Mesendoderm (in vitro differentiated cells): Measurements from ENCODE around the gene DELE1.

ENCODE experiments used
- DNase-seq: peaks from one replicate; pipeline ENCODE4 v3.0.0; 2013
- H2AK5ac ChIP-seq: 2 replicates; pipeline ENCODE4 v1.6.1; 2013; ENCODE audit warnings: low read length, inconsistent platforms
- H2BK120ac ChIP-seq: 2 replicates; pipeline ENCODE4 v1.6.1; 2013; ENCODE audit warnings: low read depth, mild to moderate bottlenecking, low read length, moderate library complexity, mixed read lengths
- H2BK15ac ChIP-seq: replicated peaks from 2 replicates; pipeline ENCODE4 v1.6.1; 2013; ENCODE audit warnings: low read depth, mild to moderate bottlenecking, moderate library complexity
- H2BK5ac ChIP-seq: 2 replicates; pipeline ENCODE4 v1.6.1; 2013; ENCODE audit warnings: low read length, inconsistent platforms
- H3K18ac ChIP-seq: 2 replicates; pipeline ENCODE4 v1.6.1; 2013; ENCODE audit warnings: mild to moderate bottlenecking, low read length, mixed read lengths
- H3K23ac ChIP-seq: one replicate; pipeline ENCODE4 v1.6.1; 2013; ENCODE audit warnings: low read length
- H3K27ac ChIP-seq: 2 replicates; pipeline ENCODE4 v1.5.1; 2013; ENCODE audit warnings: low read depth, mild to moderate bottlenecking, inconsistent platforms, low read length, moderate library complexity
- H3K27me3 ChIP-seq: 2 replicates; pipeline ENCODE4 v1.6.1; 2013; ENCODE audit warnings: low read length, control low read depth, mild to moderate bottlenecking, inconsistent platforms; ENCODE audit not compliant: insufficient read depth, poor library complexity
- H3K36me3 ChIP-seq: 2 replicates; pipeline ENCODE4 v1.6.1; 2013; ENCODE audit warnings: low read length, inconsistent platforms; ENCODE audit not compliant: control insufficient read depth, insufficient read depth
- H3K4ac ChIP-seq: one replicate; pipeline ENCODE4 v1.6.1; 2013; ENCODE audit warnings: low read depth, mild to moderate bottlenecking, low read length, moderate library complexity
- H3K4me1 ChIP-seq: 2 replicates; pipeline ENCODE4 v1.6.1; 2013; ENCODE audit warnings: low read depth, low read length, inconsistent platforms; ENCODE audit not compliant: control insufficient read depth
- H3K4me2 ChIP-seq: 2 replicates; pipeline ENCODE4 v1.6.1; 2013; ENCODE audit warnings: low read length
- H3K4me3 ChIP-seq: 2 replicates; pipeline ENCODE4 v1.5.1; 2013; ENCODE audit warnings: mild to moderate bottlenecking, low read length
- H3K56ac ChIP-seq: one replicate; pipeline ENCODE4 v1.6.1; 2013; ENCODE audit warnings: low read length
- H3K79me1 ChIP-seq: 2 replicates; pipeline ENCODE4 v1.6.1; 2013; ENCODE audit warnings: low read length, inconsistent platforms
- H3K79me2 ChIP-seq: 2 replicates; pipeline ENCODE4 v1.6.1; 2013; ENCODE audit warnings: mild to moderate bottlenecking, low read length; ENCODE audit not compliant: control insufficient read depth, insufficient read depth
- H3K9ac ChIP-seq: 2 replicates; pipeline ENCODE4 v1.6.1; 2013; ENCODE audit warnings: low read length, inconsistent platforms
- H4K5ac ChIP-seq: one replicate; pipeline ENCODE4 v1.6.1; 2013; ENCODE audit warnings: low read length
- H4K8ac ChIP-seq: one replicate; pipeline ENCODE4 v1.6.1; 2013; ENCODE audit warnings: low read depth, mild to moderate bottlenecking, control low read depth, low read length, moderate library complexity
- WGBS: extraction: QIAGEN DNeasy Blood & Tissue Kit; methylation state at CpG from one replicate; pipeline ENCODE4 v1.1.7; 2013; ENCODE audit warnings: low lambda C conversion rate, missing lambda C conversion rate; ENCODE audit not compliant: insufficient coverage; ENCODE audit errors: extremely low coverage; 5-methylcytosine and 5-hydroxymethylcytosine counted together

Gene DELE1

GRCh38 chr5:141926434-141926833, 2.8 kb downstream of the DELE1 start:
- H3K27me3 ChIP-seq: no peaks in the 10 kb centered on the region
- H3K79me1 ChIP-seq: peaks cover 13% of the 10 kb centered on the region
- H4K8ac ChIP-seq: no peak overlapping the region
- no peak overlapping the region for H4K5ac ChIP-seq
- no peak overlapping the region for H3K23ac ChIP-seq
- no peak overlapping the region for H2BK5ac ChIP-seq
- H3K4me2 ChIP-seq: no peak overlapping the region
- no peak overlapping the region for H3K27ac ChIP-seq
- no peak overlapping the region for H3K4ac ChIP-seq
- no peak overlapping the region for H2AK5ac ChIP-seq
- no peak overlapping the region for H3K56ac ChIP-seq
- peaks cover 2% of the 10 kb centered on the region for H3K79me2 ChIP-seq
- no peak overlapping the region for H3K4me3 ChIP-seq
- peaks cover 4% of the 10 kb centered on the region for H3K4me1 ChIP-seq
- H2BK120ac ChIP-seq: no peak overlapping the region
- no peak for DNase-seq
- H3K18ac ChIP-seq: no peak overlapping the region
- H3K9ac ChIP-seq: no peak overlapping the region
- no peak overlapping the region for H2BK15ac ChIP-seq
- WGBS: no CpG with 5 or more reads among the region's 2 CpGs
- H3K36me3 ChIP-seq: peaks cover 22% of the 10 kb centered on the region

- Histone ChIP-seq H4K8ac (no peak overlapping the region), H3K18ac (no peak overlapping the region), H3K27me3 (no peaks in the 10 kb centered on the region), H3K56ac (no peak overlapping the region), H3K4me1 (peaks cover 4% of the 10 kb centered on the region), H3K79me2 (peaks cover 2% of the 10 kb centered on the region), H3K27ac (no peak overlapping the region), H4K5ac (no peak overlapping the region), H3K9ac (no peak overlapping the region), H3K4me2 (no peak overlapping the region), H3K36me3 (peaks cover 26% of the 10 kb centered on the region), H3K23ac (no peak overlapping the region), H2BK15ac (no peak overlapping the region), H3K4me3 (no peak overlapping the region), H3K79me1 (peaks cover 12% of the 10 kb centered on the region), H2BK5ac (no peak overlapping the region), H2BK120ac (no peak overlapping the region), H2AK5ac (no peak overlapping the region), H3K4ac (no peak overlapping the region)
- no peak for DNase-seq
- no CpG with 5 or more reads among the region's 8 CpGs for WGBS
Observed at GRCh38 chr5:141928051-141928450, 4.4 kb downstream of the DELE1 start.

GRCh38 chr5:141929398-141930058, 5.9 kb downstream of the DELE1 start:
- H3K4me2 ChIP-seq: no peak overlapping the region
- H2BK5ac ChIP-seq: no peak overlapping the region
- no peak overlapping the region for H3K4ac ChIP-seq
- H3K27ac ChIP-seq: no peak overlapping the region
- H3K79me2 ChIP-seq: peaks cover under 1% of the 10 kb centered on the region
- H3K36me3 ChIP-seq: peaks cover 32% of the 10 kb centered on the region
- WGBS: no CpG with 5 or more reads among the region's 19 CpGs
- no peaks in the 10 kb centered on the region for H3K4me1 ChIP-seq
- peaks cover 7% of the 10 kb centered on the region for H3K79me1 ChIP-seq
- H3K18ac ChIP-seq: no peak overlapping the region
- no peak overlapping the region for H3K23ac ChIP-seq
- no peak overlapping the region for H2AK5ac ChIP-seq
- no peaks in the 10 kb centered on the region for H3K27me3 ChIP-seq
- no peak overlapping the region for H3K9ac ChIP-seq
- DNase-seq: no peak
- no peak overlapping the region for H3K56ac ChIP-seq
- H3K4me3 ChIP-seq: no peak overlapping the region
- no peak overlapping the region for H2BK120ac ChIP-seq
- H4K8ac ChIP-seq: no peak overlapping the region
- H4K5ac ChIP-seq: no peak overlapping the region
- no peak overlapping the region for H2BK15ac ChIP-seq

GRCh38 chr5:141931694-141932093, 8.0 kb downstream of the DELE1 start:
- no peak overlapping the region for H3K56ac ChIP-seq
- H2BK5ac ChIP-seq: no peak overlapping the region
- no peaks in the 10 kb centered on the region for H3K79me2 ChIP-seq
- no peak overlapping the region for H3K4ac ChIP-seq
- H3K9ac ChIP-seq: no peak overlapping the region
- H4K5ac ChIP-seq: no peak overlapping the region
- no peaks in the 10 kb centered on the region for H3K27me3 ChIP-seq
- H3K23ac ChIP-seq: no peak overlapping the region
- H3K79me1 ChIP-seq: peaks cover 1% of the 10 kb centered on the region
- H2AK5ac ChIP-seq: no peak overlapping the region
- no peak for DNase-seq
- H2BK120ac ChIP-seq: no peak overlapping the region
- no CpG with 5 or more reads among the region's 5 CpGs for WGBS
- H2BK15ac ChIP-seq: no peak overlapping the region
- H3K36me3 ChIP-seq: peaks cover 33% of the 10 kb centered on the region
- H4K8ac ChIP-seq: no peak overlapping the region
- H3K4me1 ChIP-seq: no peaks in the 10 kb centered on the region
- no peak overlapping the region for H3K4me2 ChIP-seq
- no peak overlapping the region for H3K18ac ChIP-seq
- H3K4me3 ChIP-seq: no peak overlapping the region
- no peak overlapping the region for H3K27ac ChIP-seq

GRCh38 chr5:141933151-141933550, 9.5 kb downstream of the DELE1 start:
- H2BK15ac ChIP-seq: no peak overlapping the region
- no peak overlapping the region for H2AK5ac ChIP-seq
- no CpG with 5 or more reads among the region's 7 CpGs for WGBS
- H4K8ac ChIP-seq: no peak overlapping the region
- H3K4me2 ChIP-seq: no peak overlapping the region
- no peak overlapping the region for H2BK120ac ChIP-seq
- H3K9ac ChIP-seq: no peak overlapping the region
- no peak overlapping the region for H3K27ac ChIP-seq
- H3K4me3 ChIP-seq: no peak overlapping the region
- H4K5ac ChIP-seq: no peak overlapping the region
- H3K79me2 ChIP-seq: no peaks in the 10 kb centered on the region
- H3K4ac ChIP-seq: no peak overlapping the region
- H2BK5ac ChIP-seq: no peak overlapping the region
- no peaks in the 10 kb centered on the region for H3K27me3 ChIP-seq
- DNase-seq: no peak
- H3K4me1 ChIP-seq: no peaks in the 10 kb centered on the region
- no peak overlapping the region for H3K23ac ChIP-seq
- H3K56ac ChIP-seq: no peak overlapping the region
- peaks cover 33% of the 10 kb centered on the region for H3K36me3 ChIP-seq
- H3K18ac ChIP-seq: no peak overlapping the region
- no peaks in the 10 kb centered on the region for H3K79me1 ChIP-seq
